Astrocyte (in vitro differentiated cells and primary cell): ENCODE data around the gene MYO1B.

Experiments
- EZH2 ChIP-seq: IDR thresholded peaks from 2 replicates; pipeline ENCODE4 v1.6.1; 2012; ENCODE audit warnings: mild to moderate bottlenecking, low read length, inconsistent platforms; ENCODE audit not compliant: insufficient read depth
- TF ChIP-seq, protein P1 (sequence below): IDR thresholded peaks from 2 replicates; pipeline ENCODE4 v1.5.1; 2011; ENCODE audit warnings: low read depth, mild to moderate bottlenecking, inconsistent platforms, low read length, moderate library complexity; ENCODE audit not compliant: insufficient read depth

DNA sequence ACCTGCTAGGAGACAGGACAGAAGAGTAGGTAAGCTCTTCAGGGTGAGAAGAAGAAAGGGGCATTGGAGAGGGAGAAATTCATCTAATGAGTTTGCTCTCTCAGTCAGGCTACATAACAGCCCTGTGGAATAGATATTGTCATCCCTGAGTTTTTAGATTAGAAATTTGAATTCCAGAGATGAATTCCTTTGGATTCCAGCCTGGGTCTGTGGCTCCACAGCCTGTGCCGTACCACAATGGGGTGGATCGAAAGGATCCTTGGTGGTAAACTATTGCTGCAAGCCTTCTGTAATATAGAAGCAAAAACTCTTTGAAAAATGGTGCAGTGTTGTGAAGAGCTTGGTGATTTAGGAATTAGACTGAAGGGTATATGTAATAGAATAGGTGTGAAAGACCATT lies 21.0 kb downstream of the MYO1B start:
- TF ChIP-seq, protein P1, sequence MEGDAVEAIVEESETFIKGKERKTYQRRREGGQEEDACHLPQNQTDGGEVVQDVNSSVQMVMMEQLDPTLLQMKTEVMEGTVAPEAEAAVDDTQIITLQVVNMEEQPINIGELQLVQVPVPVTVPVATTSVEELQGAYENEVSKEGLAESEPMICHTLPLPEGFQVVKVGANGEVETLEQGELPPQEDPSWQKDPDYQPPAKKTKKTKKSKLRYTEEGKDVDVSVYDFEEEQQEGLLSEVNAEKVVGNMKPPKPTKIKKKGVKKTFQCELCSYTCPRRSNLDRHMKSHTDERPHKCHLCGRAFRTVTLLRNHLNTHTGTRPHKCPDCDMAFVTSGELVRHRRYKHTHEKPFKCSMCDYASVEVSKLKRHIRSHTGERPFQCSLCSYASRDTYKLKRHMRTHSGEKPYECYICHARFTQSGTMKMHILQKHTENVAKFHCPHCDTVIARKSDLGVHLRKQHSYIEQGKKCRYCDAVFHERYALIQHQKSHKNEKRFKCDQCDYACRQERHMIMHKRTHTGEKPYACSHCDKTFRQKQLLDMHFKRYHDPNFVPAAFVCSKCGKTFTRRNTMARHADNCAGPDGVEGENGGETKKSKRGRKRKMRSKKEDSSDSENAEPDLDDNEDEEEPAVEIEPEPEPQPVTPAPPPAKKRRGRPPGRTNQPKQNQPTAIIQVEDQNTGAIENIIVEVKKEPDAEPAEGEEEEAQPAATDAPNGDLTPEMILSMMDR: no peak
- no peak for TF ChIP-seq EZH2
